ENCODE data around the gene USP53.
"Not testable (repeated sequence)": the region's sequence is repeated elsewhere in the genome, so short reads cannot be mapped to it uniquely, and the experiment has no call there.

Gene USP53

GRCh38 chr4:119212234-119212963, at the start of gene USP53:
TSS of gene USP53 (plus strand) at chr4:119212713. CDS start at chr4:119239760, 27,047 bp downstream.
- peak; percentile 99 for DNase-seq (ENCODE audit: low spot score)

GRCh38 chr4:119165767-119166166, 46.7 kb upstream of the USP53 start:
- DNase-seq (ENCODE audit: low spot score), result no peak

- no peak for DNase-seq (ENCODE audit: low spot score)
Observed at GRCh38 chr4:119170195-119170594, 42.3 kb upstream of the USP53 start.

GRCh38 chr4:119172223-119172622, 40.3 kb upstream of the USP53 start:
- DNase-seq (ENCODE audit: low spot score), result peak; percentile 10

GRCh38 chr4:119173729-119174361, 38.7 kb upstream of the USP53 start:
- not testable (repeated sequence) for DNase-seq (ENCODE audit: low spot score)

- no peak for DNase-seq (ENCODE audit: low spot score)
Observed at GRCh38 chr4:119179011-119179410, 33.5 kb upstream of the USP53 start.

- no peak for DNase-seq (ENCODE audit: low spot score)
Observed at GRCh38 chr4:119184128-119184527, 28.4 kb upstream of the USP53 start.

GRCh38 chr4:119189638-119190037, 22.9 kb upstream of the USP53 start:
- no peak for DNase-seq (ENCODE audit: low spot score)

- no peak for DNase-seq (ENCODE audit: low spot score)
Observed at GRCh38 chr4:119190354-119190753, 22.2 kb upstream of the USP53 start.

- no peak for DNase-seq (ENCODE audit: low spot score)
Observed at GRCh38 chr4:119191505-119191904, 21.0 kb upstream of the USP53 start.

- DNase-seq (ENCODE audit: low spot score), result no peak
Observed at GRCh38 chr4:119197772-119198212, 14.7 kb upstream of the USP53 start.

- DNase-seq (ENCODE audit: low spot score), result peak; percentile 37
Observed at GRCh38 chr4:119204916-119205315, 7.6 kb upstream of the USP53 start.

GRCh38 chr4:119205690-119206089, 6.8 kb upstream of the USP53 start:
- DNase-seq (ENCODE audit: low spot score), result no peak

- no peak for DNase-seq (ENCODE audit: low spot score)
Observed at GRCh38 chr4:119206178-119206577, 6.3 kb upstream of the USP53 start.

GRCh38 chr4:119207051-119207450, 5.5 kb upstream of the USP53 start:
- no peak for DNase-seq (ENCODE audit: low spot score)

GRCh38 chr4:119209077-119209476, 3.4 kb upstream of the USP53 start:
- peak; percentile 93 for DNase-seq (ENCODE audit: low spot score)

- DNase-seq (ENCODE audit: low spot score), result no peak
Observed at GRCh38 chr4:119209586-119209985, 2.9 kb upstream of the USP53 start.

- peak; percentile 44 for DNase-seq (ENCODE audit: low spot score)
Observed at GRCh38 chr4:119210775-119211174, 1.7 kb upstream of the USP53 start.

GRCh38 chr4:119211867-119212233, 663 bp upstream of the USP53 start:
- no peak for DNase-seq (ENCODE audit: low spot score)

- DNase-seq (ENCODE audit: low spot score), result peak; percentile 96
Observed at GRCh38 chr4:119212964-119213606, 572 bp downstream of the USP53 start.

- no peak for DNase-seq (ENCODE audit: low spot score)
Observed at GRCh38 chr4:119218093-119218492, 5.6 kb downstream of the USP53 start.

- DNase-seq (ENCODE audit: low spot score), result no peak
Observed at GRCh38 chr4:119221412-119221811, 8.9 kb downstream of the USP53 start.

- no peak for DNase-seq (ENCODE audit: low spot score)
Observed at GRCh38 chr4:119227690-119228089, 15.2 kb downstream of the USP53 start.
